Measurements from ENCODE around the gene MTHFD2L. TPM values are rescaled to one million over a fixed set of nuclear protein-coding genes. Genes with fewer than 3 reads are reported as not detected.

MTHFD2L gene
- total RNA-seq, 1 donor from 2014 or later: 14.7 TPM

- Mint-ChIP-seq H3K27me3 (ENCODE audit: unreplicated experiment) (no peaks in the 10 kb centered on the region), H3K4me1 (ENCODE audit: unreplicated experiment) (peaks cover 9% of the 10 kb centered on the region), H3K36me3 (ENCODE audit: unreplicated experiment) (no peaks in the 10 kb centered on the region), H3K4me3 (ENCODE audit: unreplicated experiment) (no peak overlapping the region), H3K27ac (ENCODE audit: unreplicated experiment) (no peak overlapping the region), H3K9me3 (ENCODE audit: unreplicated experiment) (no peaks in the 10 kb centered on the region)
- TF ChIP-seq CTCF (IDR thresholded peaks at IDR 0.05): no peak
- DNase-seq (ENCODE audit: extremely low spot score, unreplicated experiment): no peak
Observed at GRCh38 chr4:74315376-74315775, 157.5 kb downstream of the MTHFD2L start.

GRCh38 chr4:74316397-74316796 is 158.5 kb downstream of the MTHFD2L start:
- Mint-ChIP-seq H3K9me3 (ENCODE audit: unreplicated experiment) (no peaks in the 10 kb centered on the region), H3K27ac (ENCODE audit: unreplicated experiment) (no peak overlapping the region), H3K4me1 (ENCODE audit: unreplicated experiment) (peaks cover 13% of the 10 kb centered on the region), H3K36me3 (ENCODE audit: unreplicated experiment) (no peaks in the 10 kb centered on the region), H3K27me3 (ENCODE audit: unreplicated experiment) (no peaks in the 10 kb centered on the region), H3K4me3 (ENCODE audit: unreplicated experiment) (no peak overlapping the region)
- DNase-seq (ENCODE audit: extremely low spot score, unreplicated experiment): no peak
- no peak for TF ChIP-seq CTCF (IDR thresholded peaks at IDR 0.05)

- Mint-ChIP-seq H3K27me3 (ENCODE audit: unreplicated experiment) (peaks cover 6% of the 10 kb centered on the region), H3K36me3 (ENCODE audit: unreplicated experiment) (no peaks in the 10 kb centered on the region), H3K9me3 (ENCODE audit: unreplicated experiment) (no peaks in the 10 kb centered on the region), H3K4me1 (ENCODE audit: unreplicated experiment) (peaks cover 10% of the 10 kb centered on the region), H3K4me3 (ENCODE audit: unreplicated experiment) (no peak overlapping the region), H3K27ac (ENCODE audit: unreplicated experiment) (no peak overlapping the region)
- DNase-seq (ENCODE audit: extremely low spot score, unreplicated experiment): no peak
- no peak for TF ChIP-seq CTCF (IDR thresholded peaks at IDR 0.05)
Observed at GRCh38 chr4:74317616-74318246, 159.8 kb downstream of the MTHFD2L start.

GRCh38 chr4:74318276-74318675 is 160.4 kb downstream of the MTHFD2L start:
- Mint-ChIP-seq H3K4me1 (ENCODE audit: unreplicated experiment) (peaks cover 10% of the 10 kb centered on the region), H3K27me3 (ENCODE audit: unreplicated experiment) (peaks cover 10% of the 10 kb centered on the region), H3K4me3 (ENCODE audit: unreplicated experiment) (no peak overlapping the region), H3K36me3 (ENCODE audit: unreplicated experiment) (no peaks in the 10 kb centered on the region), H3K27ac (ENCODE audit: unreplicated experiment) (no peak overlapping the region), H3K9me3 (ENCODE audit: unreplicated experiment) (no peaks in the 10 kb centered on the region)
- no peak for DNase-seq (ENCODE audit: extremely low spot score, unreplicated experiment)
- TF ChIP-seq CTCF (IDR thresholded peaks at IDR 0.05): no peak

- Mint-ChIP-seq H3K36me3 (ENCODE audit: unreplicated experiment) (no peaks in the 10 kb centered on the region), H3K9me3 (ENCODE audit: unreplicated experiment) (no peaks in the 10 kb centered on the region), H3K27ac (ENCODE audit: unreplicated experiment) (no peak overlapping the region), H3K4me1 (ENCODE audit: unreplicated experiment) (peaks cover 10% of the 10 kb centered on the region), H3K4me3 (ENCODE audit: unreplicated experiment) (no peak overlapping the region), H3K27me3 (ENCODE audit: unreplicated experiment) (peaks cover 17% of the 10 kb centered on the region)
- no peak for DNase-seq (ENCODE audit: extremely low spot score, unreplicated experiment)
- no peak for TF ChIP-seq CTCF (IDR thresholded peaks at IDR 0.05)
Observed at GRCh38 chr4:74319470-74319869, 161.6 kb downstream of the MTHFD2L start.

Measured in osteocyte (in vitro differentiated cells).